HepG2 (cell line): Measurements from ENCODE around the gene ARHGAP33. TPM values are rescaled to one million over a fixed set of nuclear protein-coding genes. Genes with fewer than 3 reads are reported as not detected.

Source experiments
- CEBPB ChIP-seq: IDR thresholded peaks from 2 replicates; pipeline ENCODE4 v1.6.1; 2011; ENCODE audit warnings: low read depth, low read length, improper control_type of control experiment, borderline replicate concordance
- CEBPG ChIP-seq: IDR thresholded peaks from 2 replicates; pipeline ENCODE4 v1.6.1; 2016
- CREB1 ChIP-seq, 2 experiments: fragments of 450-650 bp in 1 of 2; IDR thresholded peaks; 2 replicates each; pipeline ENCODE4 v1.6.1; 2016 to 2017; ENCODE audit warnings: control low read depth in 1 of 2, mild to moderate bottlenecking in 1 of 2, missing compliant biosample characterization in 1 of 2, missing genetic modification characterization in 1 of 2
- EP300 ChIP-seq, 3 experiments: sonication (generic) in 1 of 3; formaldehyde crosslinking in 1 of 3; IDR thresholded peaks; 2 replicates each; pipeline versions ENCODE4 v1.5.1 to v1.6.1; 2011 to 2020; ENCODE audit warnings: low read depth in 2 of 3, low read length in 2 of 3, borderline replicate concordance in 1 of 3, improper control_type of control experiment in 1 of 3, mild to moderate bottlenecking in 1 of 3, missing genetic modification reagents in 1 of 3, moderate library complexity in 1 of 3
- HMG20B ChIP-seq: conservative IDR thresholded peaks from 2 replicates; pipeline ENCODE4 v1.6.1; 2016; ENCODE audit warnings: missing genetic modification reagents, missing compliant biosample characterization
- JUNB ChIP-seq: sonication (generic); formaldehyde crosslinking; IDR thresholded peaks from 2 replicates; pipeline ENCODE4 v1.8.0; 2022; ENCODE audit warnings: missing genetic modification reagents, mild to moderate bottlenecking, borderline replicate concordance
- NFRKB ChIP-seq: fragments of 450-650 bp; IDR thresholded peaks from 2 replicates; pipeline ENCODE4 v1.6.1; 2017
- PAWR ChIP-seq: sonication (generic); formaldehyde crosslinking; IDR thresholded peaks from 2 replicates; pipeline ENCODE4 v1.4.0; 2020; ENCODE audit warnings: missing genetic modification reagents, mild to moderate bottlenecking, borderline replicate concordance
- REL ChIP-seq: sonication (generic); formaldehyde crosslinking; conservative IDR thresholded peaks from 2 replicates; pipeline ENCODE4 v1.8.0; 2022; ENCODE audit warnings: mild to moderate bottlenecking, missing genetic modification reagents, moderate library complexity
- TMF1 ChIP-seq: sonication (generic); formaldehyde crosslinking; IDR thresholded peaks from 2 replicates; pipeline ENCODE4 v1.8.1; 2022; ENCODE audit warnings: low read depth, missing genetic modification reagents
- ZNF24 ChIP-seq: fragments of 450-650 bp; IDR thresholded peaks from 2 replicates; pipeline ENCODE4 v1.6.1; 2017; ENCODE audit warnings: antibody characterized with exemption, mild to moderate bottlenecking
- ZNF446 ChIP-seq: sonication (generic); formaldehyde crosslinking; IDR thresholded peaks from 2 replicates; pipeline ENCODE4 v1.5.0; 2020; ENCODE audit warnings: mild to moderate bottlenecking, missing genetic modification reagents
- ZNF577 ChIP-seq: sonication (generic); formaldehyde crosslinking; IDR thresholded peaks from 2 replicates; pipeline ENCODE4 v1.4.0; 2020; ENCODE audit warnings: mild to moderate bottlenecking, low read depth, missing genetic modification reagents, borderline replicate concordance
- polyA plus RNA-seq, 8 experiments: library from polyadenylated mRNA; depleted of rRNA in 3 of 8; stranded (reverse) in 7 of 8; unstranded in 1 of 8; fragments of >200 nt; fragmentation: Illumina TruSeq in 4 of 8; extraction: Trizol in 4 of 8; gene quantifications; 2 replicates each; pipeline versions ENCODE4 v1.2.1 to v1.2.3, GENCODE V29; 2011 to 2016; ENCODE audit warnings: low read depth in 4 of 8, missing spikeins in 1 of 8, mixed read lengths in 1 of 8; ENCODE audit not compliant: insufficient read depth in 1 of 8
- total RNA-seq, 5 experiments: library from RNA; depleted of rRNA; stranded (reverse); fragments of >200 nt; fragmentation: Illumina TruSeq; extraction: Trizol; gene quantifications; 2 replicates each; pipeline ENCODE4 v1.2.3, GENCODE V29; 2016; ENCODE audit warnings: low read depth in 1 of 5
- TF ChIP-seq, protein P1 (sequence below): sonication (generic); formaldehyde crosslinking; IDR thresholded peaks from 2 replicates; pipeline ENCODE4 v1.5.1; 2020; ENCODE audit warnings: mild to moderate bottlenecking, missing genetic modification reagents
- TF ChIP-seq, protein P2 (sequence below): IDR thresholded peaks from 2 replicates; pipeline ENCODE4 v1.6.1; 2018; ENCODE audit warnings: missing genetic modification reagents
- TF ChIP-seq, protein P3 (sequence below): sonication (generic); IDR thresholded peaks from 2 replicates; pipeline ENCODE4 v1.6.1; 2016; ENCODE audit warnings: low read depth, borderline replicate concordance
- TF ChIP-seq, protein P4 (sequence below): fragments of 450-650 bp; IDR thresholded peaks from 2 replicates; pipeline ENCODE4 v1.6.1; 2017
- TF ChIP-seq, protein P5 (sequence below): IDR thresholded peaks from 2 replicates; pipeline ENCODE4 v1.6.1; 2018; ENCODE audit warnings: missing genetic modification reagents, mild to moderate bottlenecking, missing compliant biosample characterization
- TF ChIP-seq, protein P6 (sequence below): IDR thresholded peaks from 2 replicates; pipeline ENCODE4 v1.6.1; 2016; ENCODE audit warnings: low read depth

The ARHGAP33 gene
- total and polyA plus RNA-seq, 2 of the 13 experiments (the other 11 are each of a cell fraction or from before 2014, with no cell fraction given), result 1.3 to 2.7 TPM

DNA sequence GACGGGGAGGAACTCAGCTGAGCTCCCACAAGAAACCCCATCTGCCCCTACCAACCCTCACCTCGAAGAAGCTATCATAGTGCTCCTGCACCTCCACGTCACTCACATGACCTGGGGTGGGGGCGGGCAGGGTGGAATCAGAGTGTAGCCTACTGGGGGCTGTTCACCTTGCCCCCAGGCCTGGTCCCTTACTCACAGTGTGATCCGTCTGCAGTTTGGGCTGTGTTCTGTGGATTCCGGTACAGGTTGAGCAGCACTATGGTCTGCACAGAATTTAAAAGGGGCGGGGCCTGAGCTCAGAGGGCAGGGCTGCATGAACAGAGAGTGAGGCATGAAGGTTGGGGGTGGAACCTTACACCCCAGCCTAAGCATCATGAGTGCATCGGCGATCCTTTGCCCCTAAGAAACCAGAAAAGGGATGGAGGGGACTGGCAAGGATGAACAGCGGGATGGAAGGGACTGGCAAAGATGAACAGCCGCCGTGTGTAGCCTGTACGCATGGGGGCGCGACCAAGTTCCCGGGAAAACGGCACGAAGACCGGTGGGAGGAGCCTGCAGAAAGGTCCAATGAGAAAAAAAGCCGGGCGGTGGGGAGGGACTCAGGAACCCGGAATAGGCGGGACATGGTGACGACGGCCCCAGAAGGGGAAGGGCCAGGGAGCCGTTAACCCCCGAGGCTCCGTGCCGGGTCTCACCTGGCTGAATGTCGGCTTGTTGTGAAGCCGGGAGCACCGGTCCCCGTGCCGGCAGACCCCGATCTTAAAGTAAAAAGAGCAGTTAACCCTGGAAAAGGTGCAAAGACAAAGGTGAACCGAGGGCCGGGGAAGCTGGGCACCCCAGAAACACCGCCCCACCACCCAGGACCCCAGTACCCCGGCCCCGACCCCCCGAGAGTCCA is 30.7 kb upstream of the ARHGAP33 start (continued):
- TF ChIP-seq, protein P1, sequence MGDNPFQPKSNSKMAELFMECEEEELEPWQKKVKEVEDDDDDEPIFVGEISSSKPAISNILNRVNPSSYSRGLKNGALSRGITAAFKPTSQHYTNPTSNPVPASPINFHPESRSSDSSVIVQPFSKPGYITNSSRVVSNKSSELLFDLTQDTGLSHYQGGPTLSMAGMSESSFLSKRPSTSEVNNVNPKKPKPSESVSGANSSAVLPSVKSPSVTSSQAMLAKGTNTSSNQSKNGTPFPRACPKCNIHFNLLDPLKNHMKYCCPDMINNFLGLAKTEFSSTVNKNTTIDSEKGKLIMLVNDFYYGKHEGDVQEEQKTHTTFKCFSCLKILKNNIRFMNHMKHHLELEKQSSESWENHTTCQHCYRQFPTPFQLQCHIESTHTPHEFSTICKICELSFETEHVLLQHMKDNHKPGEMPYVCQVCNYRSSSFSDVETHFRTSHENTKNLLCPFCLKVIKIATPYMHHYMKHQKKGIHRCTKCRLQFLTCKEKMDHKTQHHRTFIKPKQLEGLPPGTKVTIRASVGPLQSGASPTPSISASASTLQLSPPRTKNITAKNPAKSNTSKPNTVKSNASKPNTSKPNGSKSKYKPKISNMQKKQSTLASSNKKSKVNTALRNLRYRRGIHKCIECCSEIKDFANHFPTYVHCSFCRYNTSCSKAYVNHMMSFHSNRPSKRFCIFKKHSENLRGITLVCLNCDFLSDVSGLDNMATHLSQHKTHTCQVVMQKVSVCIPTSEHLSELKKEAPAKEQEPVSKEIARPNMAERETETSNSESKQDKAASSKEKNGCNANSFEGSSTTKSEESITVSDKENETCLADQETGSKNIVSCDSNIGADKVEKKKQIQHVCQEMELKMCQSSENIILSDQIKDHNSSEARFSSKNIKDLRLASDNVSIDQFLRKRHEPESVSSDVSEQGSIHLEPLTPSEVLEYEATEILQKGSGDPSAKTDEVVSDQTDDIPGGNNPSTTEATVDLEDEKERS (CRISPR knock-in tag), result no peak
- TF ChIP-seq CEBPG (CRISPR knock-in tag) (no peak), ZNF577 (no peak), HMG20B (CRISPR knock-in tag) (no peak), REL (CRISPR knock-in tag) (no peak), CEBPB (no peak), JUNB (CRISPR knock-in tag) (no peak), ZNF446 (no peak), EP300 (IDR thresholded peaks at IDR 0.05; ENCODE audit: low read depth in 2 of 2, low read length in 2 of 2) (no peak), EP300 (CRISPR knock-in tag; IDR thresholded peaks at IDR 0.05; ENCODE audit: borderline replicate concordance) (no peak), ZNF24 (no peak), PAWR (no peak), CREB1 (IDR thresholded peaks at IDR 0.05) (no peak), CREB1 (CRISPR knock-in tag; IDR thresholded peaks at IDR 0.05) (no peak), NFRKB (no peak), TMF1 (CRISPR knock-in tag) (no peak)
- TF ChIP-seq, protein P2, sequence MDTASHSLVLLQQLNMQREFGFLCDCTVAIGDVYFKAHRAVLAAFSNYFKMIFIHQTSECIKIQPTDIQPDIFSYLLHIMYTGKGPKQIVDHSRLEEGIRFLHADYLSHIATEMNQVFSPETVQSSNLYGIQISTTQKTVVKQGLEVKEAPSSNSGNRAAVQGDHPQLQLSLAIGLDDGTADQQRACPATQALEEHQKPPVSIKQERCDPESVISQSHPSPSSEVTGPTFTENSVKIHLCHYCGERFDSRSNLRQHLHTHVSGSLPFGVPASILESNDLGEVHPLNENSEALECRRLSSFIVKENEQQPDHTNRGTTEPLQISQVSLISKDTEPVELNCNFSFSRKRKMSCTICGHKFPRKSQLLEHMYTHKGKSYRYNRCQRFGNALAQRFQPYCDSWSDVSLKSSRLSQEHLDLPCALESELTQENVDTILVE (CRISPR knock-in tag), result 0 out of 2 replicates have a peak, but pooled peaks have one; percentile 19
- TF ChIP-seq, protein P3, sequence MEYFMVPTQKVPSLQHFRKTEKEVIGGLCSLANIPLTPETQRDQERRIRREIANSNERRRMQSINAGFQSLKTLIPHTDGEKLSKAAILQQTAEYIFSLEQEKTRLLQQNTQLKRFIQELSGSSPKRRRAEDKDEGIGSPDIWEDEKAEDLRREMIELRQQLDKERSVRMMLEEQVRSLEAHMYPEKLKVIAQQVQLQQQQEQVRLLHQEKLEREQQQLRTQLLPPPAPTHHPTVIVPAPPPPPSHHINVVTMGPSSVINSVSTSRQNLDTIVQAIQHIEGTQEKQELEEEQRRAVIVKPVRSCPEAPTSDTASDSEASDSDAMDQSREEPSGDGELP, result peak; percentile 9; the same call in 1 of the 2 replicates
- TF ChIP-seq, protein P4, sequence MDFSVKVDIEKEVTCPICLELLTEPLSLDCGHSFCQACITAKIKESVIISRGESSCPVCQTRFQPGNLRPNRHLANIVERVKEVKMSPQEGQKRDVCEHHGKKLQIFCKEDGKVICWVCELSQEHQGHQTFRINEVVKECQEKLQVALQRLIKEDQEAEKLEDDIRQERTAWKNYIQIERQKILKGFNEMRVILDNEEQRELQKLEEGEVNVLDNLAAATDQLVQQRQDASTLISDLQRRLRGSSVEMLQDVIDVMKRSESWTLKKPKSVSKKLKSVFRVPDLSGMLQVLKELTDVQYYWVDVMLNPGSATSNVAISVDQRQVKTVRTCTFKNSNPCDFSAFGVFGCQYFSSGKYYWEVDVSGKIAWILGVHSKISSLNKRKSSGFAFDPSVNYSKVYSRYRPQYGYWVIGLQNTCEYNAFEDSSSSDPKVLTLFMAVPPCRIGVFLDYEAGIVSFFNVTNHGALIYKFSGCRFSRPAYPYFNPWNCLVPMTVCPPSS, result no peak
- TF ChIP-seq, protein P5, sequence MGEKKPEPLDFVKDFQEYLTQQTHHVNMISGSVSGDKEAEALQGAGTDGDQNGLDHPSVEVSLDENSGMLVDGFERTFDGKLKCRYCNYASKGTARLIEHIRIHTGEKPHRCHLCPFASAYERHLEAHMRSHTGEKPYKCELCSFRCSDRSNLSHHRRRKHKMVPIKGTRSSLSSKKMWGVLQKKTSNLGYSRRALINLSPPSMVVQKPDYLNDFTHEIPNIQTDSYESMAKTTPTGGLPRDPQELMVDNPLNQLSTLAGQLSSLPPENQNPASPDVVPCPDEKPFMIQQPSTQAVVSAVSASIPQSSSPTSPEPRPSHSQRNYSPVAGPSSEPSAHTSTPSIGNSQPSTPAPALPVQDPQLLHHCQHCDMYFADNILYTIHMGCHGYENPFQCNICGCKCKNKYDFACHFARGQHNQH (CRISPR knock-in tag), result no peak
- TF ChIP-seq, protein P6, sequence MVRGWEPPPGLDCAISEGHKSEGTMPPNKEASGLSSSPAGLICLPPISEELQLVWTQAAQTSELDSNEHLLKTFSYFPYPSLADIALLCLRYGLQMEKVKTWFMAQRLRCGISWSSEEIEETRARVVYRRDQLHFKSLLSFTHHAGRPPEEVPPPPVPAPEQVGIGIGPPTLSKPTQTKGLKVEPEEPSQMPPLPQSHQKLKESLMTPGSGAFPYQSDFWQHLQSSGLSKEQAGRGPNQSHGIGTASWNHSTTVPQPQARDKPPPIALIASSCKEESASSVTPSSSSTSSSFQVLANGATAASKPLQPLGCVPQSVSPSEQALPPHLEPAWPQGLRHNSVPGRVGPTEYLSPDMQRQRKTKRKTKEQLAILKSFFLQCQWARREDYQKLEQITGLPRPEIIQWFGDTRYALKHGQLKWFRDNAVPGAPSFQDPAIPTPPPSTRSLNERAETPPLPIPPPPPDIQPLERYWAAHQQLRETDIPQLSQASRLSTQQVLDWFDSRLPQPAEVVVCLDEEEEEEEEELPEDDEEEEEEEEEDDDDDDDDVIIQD, result no peak
